ENCODE measurements around the gene PRKN.

- TF ChIP-seq POLR2A (IDR thresholded peaks at IDR 0.05; ENCODE audit: low read length) (no peak), GATA1 (IDR thresholded peaks at IDR 0.05; ENCODE audit: low read depth, low read length) (no peak)
Measured at GRCh38 chr6:161918628-161919205, 808.8 kb downstream of the PRKN start.
